ENCODE results near the gene UACA. TPM values are rescaled to one million over a fixed set of nuclear protein-coding genes. Genes with fewer than 3 reads are reported as not detected.
A peak's percentile ranks its signal among the peaks of the same experiment; 100 is the strongest.

Gene UACA
- total and polyA plus RNA-seq, 2 of the 8 experiments (the other 6 are each of a cell fraction or from before 2014, with no cell fraction given) = 28.6 to 38.9 TPM

DNA sequence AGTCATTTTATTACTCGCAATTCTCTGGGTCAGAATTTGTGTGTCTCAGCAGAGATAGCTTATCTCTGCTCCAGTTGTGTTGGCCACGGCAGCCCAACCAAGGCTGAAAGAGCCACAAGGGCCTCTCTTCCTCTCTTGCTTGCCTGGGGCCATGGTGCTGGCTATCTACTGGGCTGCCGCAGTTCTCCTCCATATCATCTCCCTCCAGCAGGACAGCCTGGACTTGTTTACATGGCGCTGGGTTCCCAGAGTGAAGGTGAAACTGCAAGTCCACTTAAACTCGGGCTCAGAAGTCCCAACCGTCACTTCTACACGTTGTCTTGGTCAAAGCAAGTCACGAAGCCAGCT is 134.8 kb downstream of the UACA start:
- no peak overlapping the region for H3K56ac ChIP-seq (replicated peaks; ENCODE audit: insufficient read length, low read depth, low read length)
- H3K79me1 ChIP-seq (ENCODE audit: low read depth, low read length) = no peaks in the 10 kb centered on the region
- H3K9ac ChIP-seq (replicated peaks in 1 of 4; ENCODE audit: extremely low read depth in 1 of 4, low read depth in 3 of 4, low read length in 3 of 4) = no peak overlapping the region
- TF ChIP-seq SIRT6 (IDR thresholded peaks at IDR 0.05; ENCODE audit: low read length) (no peak), PHF8 (conservative IDR thresholded peaks at IDR 0.05; ENCODE audit: low read depth, low read length) (no peak), CHD1 (IDR thresholded peaks at IDR 0.05; ENCODE audit: low read depth, low read length) (no peak), CBX8 (IDR thresholded peaks at IDR 0.05; ENCODE audit: borderline replicate concordance, low read depth, low read length) (no peak), JUND (IDR thresholded peaks at IDR 0.05; ENCODE audit: low read length) (no peak), BACH1 (IDR thresholded peaks at IDR 0.05; ENCODE audit: low read length) (no peak), POU5F1 (IDR thresholded peaks at IDR 0.05; ENCODE audit: low read depth, low read length) (no peak), NRF1 (IDR thresholded peaks at IDR 0.05; ENCODE audit: low read depth, low read length) (no peak), RAD21 (IDR thresholded peaks at IDR 0.05 in 1 of 2, conservative IDR thresholded peaks at IDR 0.05 in 1 of 2; ENCODE audit: low read depth in 2 of 2, low read length in 2 of 2) (no peak)
- TF ChIP-seq, protein P1, sequence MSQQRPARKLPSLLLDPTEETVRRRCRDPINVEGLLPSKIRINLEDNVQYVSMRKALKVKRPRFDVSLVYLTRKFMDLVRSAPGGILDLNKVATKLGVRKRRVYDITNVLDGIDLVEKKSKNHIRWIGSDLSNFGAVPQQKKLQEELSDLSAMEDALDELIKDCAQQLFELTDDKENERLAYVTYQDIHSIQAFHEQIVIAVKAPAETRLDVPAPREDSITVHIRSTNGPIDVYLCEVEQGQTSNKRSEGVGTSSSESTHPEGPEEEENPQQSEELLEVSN (IDR thresholded peaks at IDR 0.05) = no peak
- H2BK20ac ChIP-seq (ENCODE audit: low read length) = peak overlapping the region; percentile 35; the same call in 1 of the 2 replicates
- no peak overlapping the region for H2AK5ac ChIP-seq (ENCODE audit: low read depth, low read length)
- no peak overlapping the region for H4K5ac ChIP-seq (ENCODE audit: insufficient read length, low read depth, low read length)
- FAIRE-seq (no peak), DNase-seq (ENCODE audit: low read depth in 1 of 2, low spot score in 2 of 2) (no peak)
- H2BK5ac ChIP-seq (ENCODE audit: low read depth, low read length) = no peak overlapping the region
- 85% methylated on average over 8 of the region's 8 CpGs; no CpG with 5 or more reads in 1 of the 2 experiments for WGBS, 2 experiments (ENCODE audit: extremely low coverage in 1 of 2, insufficient coverage in 1 of 2, insufficient read length in 1 of 2, insufficient replicate concordance in 2 of 2, low coverage in 1 of 2, low lambda C conversion rate in 2 of 2, missing lambda C conversion rate in 1 of 2)
- CTCF ChIA-PET (ENCODE audit: partially characterized antibody) = interaction anchor here (0.6 to 2.3 kb wide), 8 partner anchors 8 to 94 kb away, joined by 3 to 12 read pairs (median 3); no protein-coding TSS in a partner anchor
- H2AFZ ChIP-seq (ENCODE audit: low read length) = no peak overlapping the region
- no peaks in the 10 kb centered on the region for H3K79me2 ChIP-seq (ENCODE audit: control insufficient read depth in 1 of 2, insufficient read depth in 2 of 2, low read length in 2 of 2)
- H3K4me3 ChIP-seq (ENCODE audit: extremely low read depth in 1 of 4, insufficient read depth in 2 of 4, low read depth in 3 of 4, low read length in 4 of 4) = no peak overlapping the region
- no peak overlapping the region for H3K27ac ChIP-seq (ENCODE audit: low read depth, low read length)
- H3K9me3 ChIP-seq (ENCODE audit: insufficient read depth in 2 of 2, low read depth in 1 of 2, low read length in 1 of 2) = peaks cover 0 to 3% of the 10 kb centered on the region in 2 experiments; a peak in 1 of 4 replicates
- no peak overlapping the region for H3K14ac ChIP-seq (ENCODE audit: insufficient read length)
- H3K18ac ChIP-seq (ENCODE audit: extremely low read depth, low read length) = peak overlapping the region; percentile 9; the same call in 1 of the 2 replicates
- H3K36me3 ChIP-seq (ENCODE audit: control insufficient read depth in 2 of 4, insufficient read depth in 4 of 4, low read length in 3 of 4) = no peaks in the 10 kb centered on the region
- H2BK15ac ChIP-seq (ENCODE audit: low read length) = no peak overlapping the region
- no peaks in the 10 kb centered on the region; the same call in 1 of the 2 replicates for H3K23me2 ChIP-seq (ENCODE audit: low read depth, low read length)
- POLR2A ChIA-PET (ENCODE audit: partially characterized antibody) = interaction anchor here (0.8 to 1.3 kb wide), 3 partner anchors 11 to 52 kb away, joined by 3 to 4 read pairs (median 3); no protein-coding TSS in a partner anchor
- H3K4me1 ChIP-seq (replicated peaks in 1 of 4; ENCODE audit: control insufficient read depth in 3 of 4, insufficient read depth in 4 of 4, low read length in 3 of 4) = peaks cover 18 to 32% (median 22%) of the 10 kb centered on the region in 4 experiments
- 0 out of 2 replicates have a peak overlapping the region, but pooled peaks have one; percentile 20 for H2BK12ac ChIP-seq (ENCODE audit: low read depth, low read length)
- H4K91ac ChIP-seq (replicated peaks; ENCODE audit: insufficient read length, low read length) = peak overlapping the region; percentile 13
- H2BK120ac ChIP-seq (replicated peaks; ENCODE audit: low read depth, low read length) = peak overlapping the region; percentile 24
- H4K8ac ChIP-seq (ENCODE audit: extremely low read depth, insufficient read depth, low read length) = no peak overlapping the region
- no peak overlapping the region for H3K4me2 ChIP-seq (ENCODE audit: insufficient read depth in 1 of 2, low read depth in 2 of 2, low read length in 2 of 2)
- H3K4ac ChIP-seq (replicated peaks; ENCODE audit: insufficient read length, low read depth, low read length) = no peak overlapping the region
- no peaks in the 10 kb centered on the region for H4K20me1 ChIP-seq (replicated peaks in 1 of 2; ENCODE audit: control insufficient read depth in 1 of 2, insufficient read depth in 2 of 2, low read length in 2 of 2)
- H3K23ac ChIP-seq (ENCODE audit: insufficient read length) = no peak overlapping the region
- no peaks in the 10 kb centered on the region; a peak in 2 of 7 replicates for H3K27me3 ChIP-seq (replicated peaks in 1 of 4; ENCODE audit: control insufficient read depth in 3 of 4, extremely low read depth in 1 of 4, insufficient read depth in 3 of 4, low read length in 3 of 4)
